ENCODE measurements around the gene BTBD9.

GRCh38 chr6:38577492-38577891, 62.2 kb downstream of the BTBD9 start:
- TF ChIP-seq, protein P1, sequence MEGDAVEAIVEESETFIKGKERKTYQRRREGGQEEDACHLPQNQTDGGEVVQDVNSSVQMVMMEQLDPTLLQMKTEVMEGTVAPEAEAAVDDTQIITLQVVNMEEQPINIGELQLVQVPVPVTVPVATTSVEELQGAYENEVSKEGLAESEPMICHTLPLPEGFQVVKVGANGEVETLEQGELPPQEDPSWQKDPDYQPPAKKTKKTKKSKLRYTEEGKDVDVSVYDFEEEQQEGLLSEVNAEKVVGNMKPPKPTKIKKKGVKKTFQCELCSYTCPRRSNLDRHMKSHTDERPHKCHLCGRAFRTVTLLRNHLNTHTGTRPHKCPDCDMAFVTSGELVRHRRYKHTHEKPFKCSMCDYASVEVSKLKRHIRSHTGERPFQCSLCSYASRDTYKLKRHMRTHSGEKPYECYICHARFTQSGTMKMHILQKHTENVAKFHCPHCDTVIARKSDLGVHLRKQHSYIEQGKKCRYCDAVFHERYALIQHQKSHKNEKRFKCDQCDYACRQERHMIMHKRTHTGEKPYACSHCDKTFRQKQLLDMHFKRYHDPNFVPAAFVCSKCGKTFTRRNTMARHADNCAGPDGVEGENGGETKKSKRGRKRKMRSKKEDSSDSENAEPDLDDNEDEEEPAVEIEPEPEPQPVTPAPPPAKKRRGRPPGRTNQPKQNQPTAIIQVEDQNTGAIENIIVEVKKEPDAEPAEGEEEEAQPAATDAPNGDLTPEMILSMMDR (IDR thresholded peaks at IDR 0.05; ENCODE audit: borderline replicate concordance, extremely low read depth, low read length, poor library complexity, severe bottlenecking): no peak
- TF ChIP-seq EZH2 (IDR thresholded peaks at IDR 0.05; ENCODE audit: borderline replicate concordance, low read depth, low read length, severe bottlenecking): no peak

Measured in DND-41 (cell line).